Esophagus mucosa (tissue), 1 donor: ENCODE measurements around the gene ACACA. TPM values are rescaled to one million over a fixed set of nuclear protein-coding genes. Genes with fewer than 3 reads are reported as not detected.
A peak's percentile ranks its signal among the peaks of the same experiment; 100 is the strongest.

Experiments
- ATAC-seq: fragments of 200-7000 bp; cut with Tn5 transposase; one replicate; pipeline ENCODE4 v1.9.1; 2020
- total RNA-seq: library from RNA; stranded (reverse); gene quantifications from one replicate; pipeline ENCODE4 v1.2.4, GENCODE V29; 2023
- donor health status: DM: yes; HTN: yes; CAD: no.

The ACACA gene
- total RNA-seq, 1 donor from 2014 or later, result 119 TPM

DNA sequence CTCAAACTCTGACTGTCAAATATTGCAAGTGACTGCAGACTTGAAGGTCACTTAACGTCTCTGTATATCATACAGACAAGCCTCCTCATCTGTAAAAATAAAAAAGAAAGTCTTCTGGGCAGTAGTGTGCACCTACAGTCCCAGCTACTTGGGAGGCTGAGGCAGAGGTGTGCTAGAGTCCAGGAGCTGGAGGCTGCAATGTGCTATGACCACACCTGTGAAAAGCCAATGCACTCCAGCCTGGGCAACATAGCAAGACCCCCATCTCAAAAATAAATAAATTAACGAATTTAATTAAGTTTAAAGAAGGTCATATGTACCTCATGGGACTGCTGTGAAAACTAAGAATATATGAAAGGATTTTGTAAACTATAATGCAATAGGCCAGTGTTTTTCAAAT, 65.8 kb downstream of the ACACA start:
- ATAC-seq, result no peak

DNA sequence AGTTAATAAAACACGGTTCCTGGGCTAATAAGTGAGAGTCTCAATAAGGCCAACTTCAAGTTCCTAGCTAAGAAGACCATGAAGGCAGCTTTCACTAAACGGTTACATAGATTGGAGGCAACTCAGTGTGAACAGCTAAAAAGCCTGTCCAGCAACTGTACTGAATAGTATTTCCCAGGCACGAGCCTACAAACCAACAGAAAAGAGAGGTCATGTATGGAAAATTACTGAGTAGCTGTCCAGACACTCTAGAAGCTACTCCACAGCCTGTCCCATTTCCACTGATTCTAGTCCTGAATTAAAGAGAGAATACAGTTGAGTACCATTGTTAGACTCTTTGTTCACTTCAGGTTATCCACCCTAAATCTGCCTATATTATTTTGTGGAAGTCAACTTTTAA, 67.3 kb downstream of the ACACA start:
- no peak for ATAC-seq

DNA sequence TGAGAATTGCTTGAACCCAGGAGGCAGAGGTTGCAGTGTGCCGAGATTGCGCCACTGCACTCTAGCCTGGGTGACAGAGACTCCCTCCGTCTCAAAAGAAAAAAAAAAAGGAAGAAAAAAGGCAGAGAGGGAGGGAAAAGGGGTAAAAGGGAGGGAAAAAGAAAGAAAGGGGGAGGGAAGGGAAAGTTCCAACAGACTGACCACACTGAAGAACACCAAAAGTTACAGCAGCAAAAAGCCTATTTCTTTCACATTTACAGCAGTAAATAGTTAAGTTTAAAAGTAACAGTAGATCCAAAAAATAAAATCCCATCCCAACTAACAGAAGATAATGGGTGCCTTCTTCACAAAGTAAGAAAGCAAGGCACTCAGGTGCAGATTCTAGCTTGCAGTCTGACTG, 67.8 kb downstream of the ACACA start:
- ATAC-seq, result no peak

DNA sequence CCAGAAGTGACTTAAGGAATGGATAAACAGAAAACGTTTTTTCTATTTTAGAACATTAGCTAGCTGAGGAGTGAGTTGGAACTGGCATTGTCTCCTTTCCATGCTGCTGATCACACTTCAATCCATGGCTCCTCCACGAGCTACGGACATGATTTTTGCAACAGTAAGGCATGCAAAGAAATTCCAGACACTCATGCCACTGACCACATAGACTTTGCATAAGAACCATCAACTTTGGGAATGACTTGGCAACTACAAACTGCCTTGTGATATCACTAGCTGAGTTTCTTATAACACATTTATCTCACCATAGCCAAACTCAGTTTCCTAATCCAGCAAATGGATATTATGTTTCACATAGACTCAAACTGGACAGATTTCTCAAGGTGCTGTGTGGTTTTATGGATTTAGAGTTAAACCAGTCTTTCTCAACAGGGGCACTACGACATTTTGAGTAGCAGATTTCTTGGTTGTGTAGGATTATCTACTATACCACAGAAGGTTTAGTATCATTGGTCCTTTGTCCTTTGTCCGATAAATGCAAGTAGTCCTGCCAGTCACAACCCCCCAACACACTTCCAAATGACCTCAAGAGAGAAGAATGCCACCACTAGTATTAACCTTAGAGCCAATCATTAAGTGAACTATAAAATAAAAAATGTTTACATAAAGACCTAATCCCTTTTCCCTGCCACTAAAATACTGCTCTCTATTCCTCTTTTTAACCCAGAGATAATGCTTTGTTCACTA, 79.1 kb downstream of the ACACA start:
- no peak for ATAC-seq

DNA sequence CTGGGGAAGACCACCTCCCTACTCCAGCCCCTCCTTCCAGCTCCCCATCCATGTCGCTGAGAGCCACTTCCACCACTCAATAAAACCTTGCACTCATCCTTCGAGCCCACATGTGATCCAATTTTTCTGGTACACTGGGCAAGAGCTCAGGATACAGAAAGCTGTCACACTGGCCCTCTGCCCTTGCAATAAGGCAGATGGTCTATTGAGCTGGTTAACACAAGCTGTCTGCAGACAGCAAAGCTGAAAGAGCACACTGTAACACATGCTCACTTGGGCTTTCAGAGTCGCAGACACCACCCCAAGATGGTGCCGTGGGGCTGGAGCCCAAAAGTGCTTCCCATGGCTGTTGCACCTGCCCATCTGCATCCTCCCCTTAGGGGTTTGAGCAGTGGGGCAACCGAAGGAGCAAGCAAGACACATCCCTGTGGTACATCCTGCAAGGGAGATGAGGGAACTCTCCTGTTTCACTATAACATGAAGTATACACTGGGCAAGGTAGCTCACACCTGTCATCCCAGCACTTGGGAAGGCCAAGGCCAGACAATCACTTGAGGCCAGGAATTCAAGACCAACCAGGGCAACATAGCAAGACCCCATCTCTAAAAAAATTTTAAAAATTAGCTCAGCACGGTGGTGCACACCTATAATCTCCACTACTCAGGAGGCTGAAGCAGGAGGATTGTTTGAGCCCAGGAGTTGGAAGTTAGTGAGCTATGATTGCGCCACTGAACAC, 83.6 kb downstream of the ACACA start:
- ATAC-seq, result no peak

DNA sequence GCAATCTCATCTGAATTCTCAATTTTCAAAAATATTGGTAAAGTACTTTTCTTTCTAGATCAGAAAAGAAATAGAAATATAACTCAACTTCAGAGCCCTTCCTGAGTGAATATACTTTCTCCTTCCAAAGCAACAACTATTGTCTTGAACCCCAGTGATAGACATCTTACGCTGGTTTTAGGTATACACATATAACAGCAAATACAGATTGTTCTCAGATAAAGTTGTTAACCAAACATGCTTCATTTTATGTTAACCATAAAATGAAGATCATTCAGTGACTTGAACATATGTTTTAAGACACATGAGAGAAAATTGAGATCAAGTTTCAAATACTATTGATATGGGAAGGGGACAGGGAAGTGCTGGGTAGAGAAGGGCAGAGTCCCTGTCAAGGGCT, 84.5 kb downstream of the ACACA start:
- no peak for ATAC-seq

DNA sequence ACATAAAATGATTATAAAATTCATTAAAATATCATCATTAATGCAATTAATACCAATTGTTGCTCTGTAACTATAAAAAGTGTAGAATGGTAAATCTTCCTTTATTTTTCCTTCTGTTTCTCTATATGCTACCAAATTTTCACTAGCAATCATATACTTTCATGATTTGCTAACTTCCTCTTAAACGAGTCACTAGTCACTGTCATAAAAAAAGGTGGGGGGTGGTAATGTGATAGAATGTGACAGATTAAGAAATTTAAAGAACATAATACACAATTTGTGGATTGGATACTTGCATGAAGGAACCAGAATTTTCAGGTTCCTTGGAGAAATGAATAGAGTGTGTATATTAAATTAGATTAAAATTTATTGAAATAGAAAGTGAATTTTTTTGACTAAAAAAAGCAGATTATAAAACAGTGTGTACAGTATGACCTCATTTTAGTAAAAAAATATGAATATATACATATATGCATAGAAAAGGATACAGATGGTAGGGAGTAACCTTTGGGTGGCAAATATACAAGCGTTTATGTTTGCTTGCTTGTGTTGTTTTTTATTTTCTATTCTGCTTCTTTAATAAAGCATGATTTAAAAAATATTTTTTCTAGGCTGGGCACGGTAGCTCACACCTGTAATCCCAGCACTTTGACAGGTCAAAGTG, 87.6 kb downstream of the ACACA start:
- ATAC-seq, result no peak

DNA sequence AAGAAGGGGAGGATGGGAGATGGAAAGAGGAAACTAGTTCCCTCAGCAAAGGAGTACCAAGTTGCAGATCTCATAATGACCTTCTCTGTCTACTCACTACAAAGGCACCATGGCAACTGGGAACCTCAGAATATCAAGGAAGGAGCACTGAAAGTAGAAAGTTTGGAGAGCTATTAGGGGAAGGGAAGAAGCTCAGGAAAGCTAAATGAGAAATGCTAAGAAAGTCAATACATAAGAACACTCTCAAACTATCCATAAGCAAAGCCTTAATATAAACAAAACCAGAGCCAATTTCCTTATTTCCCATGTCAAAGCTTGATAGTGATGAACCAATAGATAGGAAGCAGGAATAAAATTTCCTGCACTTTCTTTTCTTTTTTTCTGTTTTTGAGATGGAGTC, 88.8 kb downstream of the ACACA start:
- no peak for ATAC-seq

DNA sequence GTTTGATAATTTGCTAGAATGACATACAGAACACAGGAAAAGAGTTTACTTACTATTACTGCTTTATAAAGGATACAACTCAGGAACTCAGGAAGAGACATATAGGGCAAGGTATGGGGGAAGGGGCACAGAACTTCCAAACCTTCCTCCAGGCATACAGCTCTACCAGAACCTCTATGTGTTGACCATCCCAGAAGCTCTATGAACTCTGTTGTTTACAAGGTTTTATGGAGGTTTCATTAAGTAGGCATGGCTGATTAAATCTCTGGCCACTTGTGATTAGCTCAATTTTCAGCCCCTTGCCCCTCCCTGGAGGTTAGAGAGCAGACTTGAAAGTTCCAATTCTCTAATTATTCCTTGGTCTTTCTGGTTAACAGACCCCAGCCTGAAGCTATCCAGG, 91.0 kb downstream of the ACACA start:
- no peak for ATAC-seq

DNA sequence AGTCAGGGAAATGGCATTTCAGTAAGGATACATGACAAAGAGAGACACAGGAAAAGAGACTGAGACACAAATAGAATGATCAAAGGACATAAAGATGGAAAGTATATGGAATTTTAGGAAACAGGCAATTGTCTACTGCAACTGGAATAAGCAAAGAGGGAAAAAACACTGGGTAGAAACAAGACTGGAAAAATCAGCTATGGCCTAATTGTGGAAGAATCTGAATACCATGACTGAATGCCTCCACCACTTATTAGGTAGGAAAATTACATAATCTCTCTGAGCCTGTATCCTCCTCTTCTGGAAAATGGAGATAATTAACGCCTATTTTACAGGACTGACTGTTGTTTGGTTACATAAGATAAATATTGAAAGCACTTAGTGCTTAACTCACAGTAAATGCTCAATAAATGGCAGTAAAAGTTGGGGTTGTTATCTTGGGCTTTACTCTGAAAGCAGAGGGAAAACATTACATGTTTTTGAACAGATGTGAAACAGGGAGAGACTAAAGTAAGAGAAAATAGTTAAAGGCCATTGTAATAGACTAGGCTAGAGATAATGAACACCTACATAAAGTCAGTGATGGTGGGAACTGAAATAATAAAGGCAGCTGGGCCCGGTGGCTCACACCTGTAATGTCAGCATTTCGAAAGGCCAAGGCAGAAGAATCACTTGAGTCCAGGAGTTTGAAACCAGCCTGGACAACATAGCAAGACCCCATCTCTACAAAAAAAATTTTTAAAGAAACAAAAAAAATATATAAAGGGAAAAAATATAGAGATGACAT, 94.3 kb downstream of the ACACA start:
- ATAC-seq, result no peak

DNA sequence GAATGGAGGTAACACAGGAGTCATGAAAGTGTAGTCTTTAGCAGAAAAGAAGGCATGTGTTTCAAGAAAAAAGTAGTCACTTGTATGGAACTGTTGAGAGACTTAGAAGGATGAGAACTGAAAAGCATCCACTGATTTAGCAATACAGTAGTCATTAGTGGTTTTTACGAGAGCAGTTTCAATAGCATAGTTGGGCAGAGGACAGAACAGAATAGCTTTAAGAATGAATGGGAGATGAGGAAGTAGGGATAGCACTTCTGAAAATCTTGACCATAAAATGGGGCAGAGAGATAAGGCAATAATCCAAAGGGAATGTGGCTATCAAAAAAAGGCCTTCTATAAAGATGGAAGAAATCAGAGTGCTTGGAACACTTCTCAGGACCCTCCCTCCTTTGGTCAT, 95.7 kb downstream of the ACACA start:
- no peak for ATAC-seq

DNA sequence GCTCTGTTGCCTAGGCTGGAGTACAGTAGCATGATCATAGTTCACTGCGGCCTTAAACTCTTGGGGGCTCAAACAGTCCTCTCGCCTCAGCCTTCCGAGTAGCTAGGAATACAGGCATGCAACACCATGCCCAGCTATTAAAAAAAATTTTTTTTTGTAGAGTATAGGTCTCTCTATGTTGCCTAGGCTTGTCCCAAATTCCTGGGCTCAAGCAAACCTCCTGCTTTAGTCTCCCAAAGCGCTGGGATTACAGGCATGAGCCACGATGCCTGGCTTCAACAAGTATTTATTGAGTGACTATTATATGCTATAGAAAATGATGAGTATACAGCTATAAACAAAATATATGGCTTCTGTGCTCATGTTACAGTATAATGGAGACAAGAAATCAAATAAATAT, 97.6 kb downstream of the ACACA start:
- ATAC-seq, result peak; percentile 31

DNA sequence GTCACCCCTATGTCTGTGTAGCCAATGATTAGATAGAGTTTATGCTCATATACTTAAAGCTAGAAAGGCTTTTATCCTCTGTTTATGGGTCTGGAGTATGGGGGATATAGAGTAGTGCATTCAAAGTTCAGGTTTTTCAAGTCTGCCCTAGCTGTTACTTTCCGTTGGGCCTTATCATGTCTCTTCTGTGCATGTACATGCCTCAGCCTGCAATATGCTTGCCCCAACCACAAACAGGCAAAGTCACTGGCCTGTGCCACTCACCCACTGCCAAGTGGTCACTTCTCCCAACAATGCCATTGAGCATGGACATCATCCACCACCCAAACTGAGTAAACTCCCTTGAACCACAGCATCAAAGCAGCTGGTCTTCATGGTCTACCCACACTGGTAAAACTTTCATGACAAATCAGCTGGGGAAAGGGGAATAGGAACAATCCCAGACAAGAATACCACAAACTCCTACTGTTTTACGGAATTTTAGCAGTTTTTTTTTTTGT, 101.2 kb downstream of the ACACA start:
- ATAC-seq, result peak; percentile 67

DNA sequence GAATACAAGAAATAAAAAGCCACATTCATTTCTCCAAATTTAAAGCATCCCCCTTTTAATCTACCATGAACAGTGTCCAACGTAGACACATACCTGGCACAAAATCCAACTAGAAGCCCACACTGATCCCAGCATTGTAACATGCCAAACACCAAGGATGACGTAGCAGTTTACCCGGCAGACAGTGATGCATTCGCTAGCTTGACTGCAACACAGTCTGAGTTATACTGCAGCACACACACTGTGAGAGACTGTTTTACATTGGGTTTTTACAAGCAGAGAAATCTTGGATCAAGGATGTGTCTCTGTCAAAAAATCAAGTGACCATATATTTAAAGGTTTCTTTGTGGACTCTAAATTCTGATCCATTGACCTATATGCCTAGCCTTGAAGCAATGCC, 105.3 kb downstream of the ACACA start:
- ATAC-seq, result peak; percentile 50

DNA sequence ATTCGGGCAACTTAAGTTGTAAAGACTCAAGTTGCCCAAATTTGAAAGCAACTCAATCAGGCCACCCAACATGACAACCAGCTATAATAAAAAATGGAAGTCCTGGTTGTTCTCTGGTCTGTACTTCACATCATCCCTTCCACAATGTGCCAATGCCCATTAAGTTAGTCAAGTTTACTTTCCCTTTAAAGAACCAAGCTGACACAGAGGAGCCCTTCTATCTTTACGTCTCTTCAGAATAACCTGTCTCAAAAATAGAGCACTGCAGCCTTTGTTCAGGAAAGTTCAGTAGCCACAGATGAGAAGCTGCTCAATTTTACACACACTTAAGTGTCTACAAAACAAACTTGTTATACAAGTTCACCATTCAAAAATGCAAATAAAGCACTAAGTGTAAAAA, 106.0 kb downstream of the ACACA start:
- ATAC-seq, result peak; percentile 10

DNA sequence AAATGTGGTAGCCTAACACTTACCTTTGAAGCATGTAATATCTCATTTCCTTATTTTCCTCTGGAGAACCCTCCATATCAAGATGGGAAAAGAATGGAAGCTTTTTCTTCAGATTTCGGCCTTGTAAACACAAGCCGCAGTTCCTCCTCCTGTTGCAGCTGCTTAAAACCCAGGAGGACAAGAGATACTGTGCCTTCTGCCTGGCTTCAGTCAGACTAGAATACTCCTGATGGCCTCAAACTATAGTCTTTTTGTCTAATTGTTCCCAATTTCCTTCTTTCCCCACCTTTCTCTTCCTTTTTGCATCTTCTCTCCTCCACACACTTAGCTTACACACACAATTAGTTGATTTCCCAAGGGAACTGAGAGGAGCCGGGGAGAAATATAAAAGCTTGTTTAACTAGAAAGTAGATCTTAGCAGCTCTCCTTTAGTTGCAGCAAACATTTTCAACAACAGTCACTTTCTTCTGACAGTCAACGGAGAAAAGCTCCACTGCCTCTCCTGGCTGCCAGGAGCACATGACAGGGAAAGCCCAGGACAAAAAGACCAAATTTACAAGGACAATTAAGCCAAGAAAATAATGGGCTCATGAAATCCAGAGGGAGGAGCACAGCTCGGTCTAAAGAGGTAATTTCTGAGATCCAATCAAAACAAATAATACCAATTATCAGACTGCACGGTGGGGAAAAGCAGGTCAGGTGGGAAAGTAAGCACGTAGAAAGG, 107.2 kb downstream of the ACACA start:
- no peak for ATAC-seq

DNA sequence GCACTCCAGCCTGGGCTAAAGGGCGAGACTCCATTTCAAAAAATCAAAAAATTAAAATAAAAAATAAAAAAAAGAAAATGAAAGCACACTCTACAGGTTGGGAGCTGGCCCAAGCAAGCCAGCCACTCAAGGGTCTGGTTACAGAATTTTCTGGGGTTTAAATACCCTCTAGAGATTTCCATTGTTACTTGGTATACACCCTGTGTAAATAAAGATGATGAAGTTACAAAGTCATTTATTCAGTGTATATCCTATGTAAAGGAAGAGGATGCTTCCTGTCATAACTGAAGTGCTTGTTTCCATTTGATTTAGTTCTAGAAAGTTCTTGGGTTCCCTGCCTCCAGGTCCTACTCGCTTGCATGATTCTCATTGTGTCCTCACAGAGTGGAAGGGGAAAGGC, 110.7 kb downstream of the ACACA start:
- no peak for ATAC-seq

DNA sequence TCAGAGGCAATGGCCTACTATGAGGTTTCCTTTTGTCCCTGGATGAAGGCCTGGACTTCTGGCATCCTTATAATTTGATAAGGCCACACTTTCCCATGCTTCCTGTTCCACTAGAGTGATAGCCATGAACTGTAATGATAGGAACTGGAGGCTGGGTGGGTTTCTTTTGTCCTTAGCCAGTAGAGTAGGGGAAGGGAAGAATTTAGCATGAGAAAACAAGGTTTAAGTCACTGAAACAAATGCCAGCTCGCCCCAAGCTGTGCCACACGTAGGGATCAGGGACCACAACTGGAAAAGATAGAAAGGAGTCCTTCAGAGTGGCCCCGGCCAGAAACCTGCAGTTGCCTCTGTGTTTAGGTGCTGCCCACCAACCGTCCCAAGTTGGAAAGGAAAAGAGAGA, 111.7 kb downstream of the ACACA start:
- ATAC-seq, result no peak

DNA sequence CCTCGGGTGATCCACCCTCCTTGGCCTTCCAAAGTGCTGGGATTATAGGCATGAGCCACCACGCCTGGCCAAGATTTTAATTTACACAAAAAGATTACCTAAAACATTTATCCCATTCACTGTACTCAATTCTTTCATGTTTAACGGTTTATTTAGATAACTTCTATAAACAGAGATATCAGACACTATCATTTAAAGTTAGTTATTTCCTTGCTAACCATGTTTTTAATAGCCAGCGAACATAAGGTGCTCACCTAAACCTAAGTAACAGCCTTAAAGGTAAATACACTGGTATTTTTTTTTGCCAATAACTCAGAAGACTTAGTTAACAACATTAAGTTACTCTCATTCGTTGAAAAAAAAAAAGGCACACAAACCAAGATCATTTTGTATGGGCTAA, 112.9 kb downstream of the ACACA start:
- no peak for ATAC-seq

DNA sequence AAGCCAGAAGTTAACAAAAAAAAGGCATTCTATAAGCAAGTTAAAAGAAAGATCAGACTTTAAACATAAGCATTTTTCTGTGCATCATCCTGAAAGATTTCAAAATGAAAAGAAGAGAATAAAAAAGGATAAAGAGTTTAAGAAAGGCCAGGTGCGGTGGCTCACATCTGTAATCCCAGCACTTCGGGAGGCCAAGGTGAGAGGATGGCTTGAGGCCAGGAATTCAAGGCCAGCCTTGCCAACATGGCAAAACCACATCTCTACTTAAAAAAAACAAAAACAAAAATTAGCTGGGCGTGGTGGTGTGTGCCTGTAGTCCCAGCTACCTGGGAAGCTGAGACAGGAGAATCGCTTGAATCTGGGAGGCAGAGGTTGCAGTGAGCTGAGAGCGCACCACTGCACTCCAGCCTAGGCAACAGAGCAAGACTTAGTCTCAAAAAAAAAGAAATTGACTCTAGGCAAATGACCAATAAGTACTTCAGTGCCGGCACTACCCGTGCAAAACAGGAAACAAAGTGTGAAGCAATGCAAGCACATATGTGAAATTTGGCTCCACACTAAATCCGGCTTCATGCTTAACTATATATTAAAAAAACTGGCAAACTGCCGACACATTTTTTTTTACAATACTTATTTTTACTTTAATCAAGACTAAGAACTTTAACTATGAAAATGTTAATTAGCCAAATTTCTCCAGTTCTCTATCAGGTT, 114.1 kb downstream of the ACACA start:
- ATAC-seq, result no peak

DNA sequence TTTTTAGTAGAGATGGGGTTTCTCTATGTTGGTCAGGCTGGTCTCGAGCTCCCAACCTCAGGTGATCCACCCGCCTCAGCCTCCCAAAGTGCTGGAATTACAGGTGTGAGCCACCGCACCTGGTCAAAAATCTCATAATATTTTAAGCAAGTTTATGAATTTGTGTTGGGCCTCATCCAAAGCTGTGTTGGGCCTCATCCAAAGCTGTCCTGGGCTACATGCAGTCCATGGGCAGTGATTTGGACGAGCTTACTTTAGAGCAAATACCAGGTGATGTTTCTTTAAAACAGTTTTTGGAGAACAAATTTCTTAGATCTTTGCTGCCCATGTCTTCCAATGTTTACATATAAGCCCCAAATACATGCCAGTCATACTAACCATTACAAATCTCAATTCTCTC, 115.3 kb downstream of the ACACA start:
- ATAC-seq, result no peak

DNA sequence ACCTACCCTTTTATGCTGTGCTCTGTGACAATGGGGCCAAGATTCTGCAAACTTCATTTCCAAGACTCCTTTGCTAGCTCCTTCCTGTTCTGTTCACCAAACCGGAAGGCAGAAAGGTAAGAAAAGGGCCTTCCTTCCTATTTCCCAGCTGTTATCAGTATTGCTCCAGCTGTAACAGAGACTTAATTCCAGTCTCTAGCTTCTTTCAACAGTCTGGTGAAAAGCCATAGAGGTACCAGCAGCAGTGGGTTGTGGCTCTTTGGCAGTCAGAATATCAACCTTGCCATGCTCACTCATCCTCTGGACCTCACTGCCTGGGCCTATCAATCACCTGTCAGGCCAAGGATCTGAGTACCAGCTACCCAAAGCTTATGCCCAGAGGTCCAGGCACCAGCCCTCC, 120.2 kb downstream of the ACACA start:
- no peak for ATAC-seq
